Body of pancreas (tissue), 4 donors: ENCODE measurements around the gene FBXO38. TPM values are rescaled to one million over a fixed set of nuclear protein-coding genes. Genes with fewer than 3 reads are reported as not detected.
"Not testable (repeated sequence)": the region's sequence is repeated elsewhere in the genome, so short reads cannot be mapped to it uniquely, and the experiment has no call there.

Source experiments
- ATAC-seq: fragments of 150-250 bp; one replicate; pipeline ENCODE4 v1.9.1; 2016
- DNase-seq, 4 donors: peaks; one replicate each; pipeline ENCODE4 v3.0.0-alpha.2; 2019
- H3K27ac ChIP-seq, 4 donors: fragments of 200-600 bp; sonication (generic); 1 replicate in 3 of 4; 2 replicates in 1 of 4; pipeline versions ENCODE4 v1.5.1 to v1.6.1; 2016 to 2019; ENCODE audit warnings: mild to moderate bottlenecking in 1 of 4, mixed read lengths in 1 of 4, moderate library complexity in 1 of 4
- H3K27me3 ChIP-seq, 2 donors: fragments of 200-600 bp; sonication (generic); one replicate each; pipeline ENCODE4 v1.6.0; 2016; ENCODE audit warnings: mild to moderate bottlenecking in 1 of 2
- H3K36me3 ChIP-seq, 2 donors: fragments of 200-600 bp; sonication (generic); replicated peaks in 1 of 2; 2 replicates each; pipeline ENCODE4 v1.5.1; 2016; ENCODE audit warnings: low read depth in 2 of 2; ENCODE audit not compliant: insufficient read depth in 1 of 2
- H3K4me1 ChIP-seq: fragments of 200-600 bp; sonication (generic); one replicate; pipeline ENCODE4 v1.6.0; 2016
- H3K4me3 ChIP-seq, 2 donors: fragments of 200-600 bp; sonication (generic); 1 replicate in 1 of 2; 2 replicates in 1 of 2; pipeline ENCODE4 v1.5.1; 2016 to 2019
- H3K9me3 ChIP-seq, 3 donors: fragments of 200-600 bp; sonication (generic); 1 replicate in 2 of 3; 2 replicates in 1 of 3; pipeline ENCODE4 v1.5.1; 2016
- POLR2A ChIP-seq, 3 donors: fragments of 450-650 bp; IDR thresholded peaks; one replicate each; pipeline ENCODE4 v1.6.1; 2016; ENCODE audit warnings: antibody characterized with exemption in 3 of 3, mild to moderate bottlenecking in 2 of 3
- WGBS, 2 donors: methylation state at CpG; one replicate each; pipeline ENCODE4 v1.1.5; 2017; 5-methylcytosine and 5-hydroxymethylcytosine counted together
- intact Hi-C: fragments of 100-400 bp; cut with DNase I; formaldehyde crosslinking; loops from one replicate; pipeline ENCODE4 v1.15.1; 2023
- total RNA-seq, 2 donors: library from RNA; depleted of rRNA; stranded (reverse); fragments of >200 nt; gene quantifications; one replicate each; pipeline ENCODE4 v1.1.0, GENCODE V29; 2016
- TF ChIP-seq, protein P1 (sequence below), 7 experiments: fragments of 450-650 bp in 4 of 7; fragments of 200-600 bp in 3 of 7; sonication (generic) in 3 of 7; IDR thresholded peaks; one replicate each; pipeline ENCODE4 v1.5.1; 2016 to 2019; ENCODE audit warnings: antibody characterized with exemption in 7 of 7

The FBXO38 gene
- total RNA-seq, 2 donors from 2014 or later, result 37.9 to 45.7 TPM

- peak; percentile 24 to 74 (median 58) for DNase-seq
- intact Hi-C loops, result no loop called here
- 33 to 42% methylated on average over 1 of the region's 1 CpG for whole genome bisulfite sequencing, 2 donors
- Histone ChIP-seq H3K4me3 (no peak overlapping the region), H3K4me1 (no peaks in the 10 kb centered on the region), H3K36me3 (no peaks in the 10 kb centered on the region), H3K27me3 (no peaks in the 10 kb centered on the region), H3K27ac (no peak overlapping the region), H3K9me3 (no peaks in the 10 kb centered on the region)
- ATAC-seq, result peak; percentile 55
- TF ChIP-seq, protein P1, sequence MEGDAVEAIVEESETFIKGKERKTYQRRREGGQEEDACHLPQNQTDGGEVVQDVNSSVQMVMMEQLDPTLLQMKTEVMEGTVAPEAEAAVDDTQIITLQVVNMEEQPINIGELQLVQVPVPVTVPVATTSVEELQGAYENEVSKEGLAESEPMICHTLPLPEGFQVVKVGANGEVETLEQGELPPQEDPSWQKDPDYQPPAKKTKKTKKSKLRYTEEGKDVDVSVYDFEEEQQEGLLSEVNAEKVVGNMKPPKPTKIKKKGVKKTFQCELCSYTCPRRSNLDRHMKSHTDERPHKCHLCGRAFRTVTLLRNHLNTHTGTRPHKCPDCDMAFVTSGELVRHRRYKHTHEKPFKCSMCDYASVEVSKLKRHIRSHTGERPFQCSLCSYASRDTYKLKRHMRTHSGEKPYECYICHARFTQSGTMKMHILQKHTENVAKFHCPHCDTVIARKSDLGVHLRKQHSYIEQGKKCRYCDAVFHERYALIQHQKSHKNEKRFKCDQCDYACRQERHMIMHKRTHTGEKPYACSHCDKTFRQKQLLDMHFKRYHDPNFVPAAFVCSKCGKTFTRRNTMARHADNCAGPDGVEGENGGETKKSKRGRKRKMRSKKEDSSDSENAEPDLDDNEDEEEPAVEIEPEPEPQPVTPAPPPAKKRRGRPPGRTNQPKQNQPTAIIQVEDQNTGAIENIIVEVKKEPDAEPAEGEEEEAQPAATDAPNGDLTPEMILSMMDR (IDR thresholded peaks at IDR 0.05), result no peak
- no peak for TF ChIP-seq POLR2A (IDR thresholded peaks at IDR 0.05)
Measured at GRCh38 chr5:148467958-148468357, 84.2 kb downstream of the FBXO38 start.

- DNase-seq, H3K4me1 ChIP-seq, H3K4me3 ChIP-seq, H3K27me3 ChIP-seq, intact Hi-C loops, H3K36me3 ChIP-seq, H3K9me3 ChIP-seq, ATAC-seq, H3K27ac ChIP-seq: not testable (repeated sequence)
- 87 to 89% methylated on average over 5 of the region's 5 CpGs for WGBS, 2 donors
Measured at GRCh38 chr5:148468746-148469145, 85.0 kb downstream of the FBXO38 start.

DNA sequence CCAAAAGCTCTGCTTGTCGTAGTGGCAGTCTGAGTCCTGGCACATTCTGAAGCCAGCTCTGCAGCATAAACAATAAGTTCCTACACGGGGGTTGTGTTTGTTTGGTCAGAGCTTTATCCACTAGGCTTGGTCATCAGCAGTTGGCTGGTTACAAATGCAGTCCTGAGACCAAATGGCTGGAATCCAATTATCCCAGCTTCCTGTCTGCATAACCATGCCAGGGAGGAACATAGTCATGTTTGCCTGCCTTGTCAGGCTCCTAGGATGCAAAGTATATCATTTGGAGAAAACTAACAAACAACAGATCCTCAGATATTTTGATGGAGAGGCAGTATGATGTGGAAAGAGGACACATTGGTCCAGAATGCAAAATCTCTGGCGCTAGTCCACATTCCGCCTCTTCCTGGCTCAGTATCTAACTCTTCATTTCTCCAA, 85.8 kb downstream of the FBXO38 start:
- H3K4me3 ChIP-seq, result no peak overlapping the region
- no peaks in the 10 kb centered on the region for H3K36me3 ChIP-seq
- WGBS, 2 donors, result 55 to 62% methylated on average over 4 of the region's 4 CpGs
- no peak overlapping the region for H3K27ac ChIP-seq
- intact Hi-C loops, result no loop called here
- H3K9me3 ChIP-seq, result no peaks in the 10 kb centered on the region
- ATAC-seq (peak; percentile 37), DNase-seq (peak in 3 of 4 donors; percentile 16 to 52 (median 48))
- H3K27me3 ChIP-seq, result no peaks in the 10 kb centered on the region
- no peaks in the 10 kb centered on the region for H3K4me1 ChIP-seq
- TF ChIP-seq, protein P1 (IDR thresholded peaks at IDR 0.05), result no peak
- no peak for TF ChIP-seq POLR2A (IDR thresholded peaks at IDR 0.05)

DNA sequence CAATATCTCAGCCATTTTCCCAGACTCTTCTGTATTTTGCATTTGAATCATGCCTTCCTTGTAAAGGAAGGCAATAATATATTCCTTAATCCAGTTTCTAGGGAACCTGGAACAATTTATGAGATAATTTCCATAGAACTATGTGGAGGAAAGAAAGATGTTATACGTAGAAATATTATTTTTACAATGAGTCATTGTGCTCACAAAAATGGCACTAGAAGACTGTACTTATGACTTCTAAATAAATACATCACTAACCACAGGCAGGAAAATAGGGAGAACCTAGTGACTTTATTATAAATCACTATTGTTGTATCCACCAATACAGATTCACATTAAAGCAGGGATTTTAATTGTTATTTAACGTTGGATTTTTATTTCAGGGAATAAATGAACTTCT, 87.6 kb downstream of the FBXO38 start:
- DNase-seq (no peak), ATAC-seq (no peak)
- no peak overlapping the region for H3K27ac ChIP-seq
- H3K9me3 ChIP-seq, result no peaks in the 10 kb centered on the region
- TF ChIP-seq, protein P1 (IDR thresholded peaks at IDR 0.05), result no peak
- no peak for TF ChIP-seq POLR2A (IDR thresholded peaks at IDR 0.05)
- intact Hi-C loops, result no loop called here
- H3K27me3 ChIP-seq, result no peaks in the 10 kb centered on the region
- H3K4me3 ChIP-seq, result no peak overlapping the region
- no peaks in the 10 kb centered on the region for H3K36me3 ChIP-seq
- no peaks in the 10 kb centered on the region for H3K4me1 ChIP-seq
- WGBS, 2 donors, result 80% methylated on average over 2 of the region's 2 CpGs

GRCh38 chr5:148474025-148474511, 90.3 kb downstream of the FBXO38 start:
- H3K36me3 ChIP-seq, result no peaks in the 10 kb centered on the region
- no peaks in the 10 kb centered on the region for H3K27me3 ChIP-seq
- ATAC-seq, result peak; percentile 74
- H3K4me1 ChIP-seq, result no peaks in the 10 kb centered on the region
- H3K27ac ChIP-seq, result no peak overlapping the region
- intact Hi-C loops, result no loop called here
- no peak overlapping the region for H3K4me3 ChIP-seq
- TF ChIP-seq, protein P1 (IDR thresholded peaks at IDR 0.05), result no peak
- no peak for TF ChIP-seq POLR2A (IDR thresholded peaks at IDR 0.05)
- WGBS, 2 donors, result 79 to 89% methylated on average over 8 of the region's 8 CpGs
- peak; percentile 13 to 48 (median 20) for DNase-seq
- H3K9me3 ChIP-seq, result no peaks in the 10 kb centered on the region
